ENCODE data around the gene NXNL1.
"Not testable (repeated sequence)": the region's sequence is repeated elsewhere in the genome, so short reads cannot be mapped to it uniquely, and the experiment has no call there.

Gene NXNL1

DNA sequence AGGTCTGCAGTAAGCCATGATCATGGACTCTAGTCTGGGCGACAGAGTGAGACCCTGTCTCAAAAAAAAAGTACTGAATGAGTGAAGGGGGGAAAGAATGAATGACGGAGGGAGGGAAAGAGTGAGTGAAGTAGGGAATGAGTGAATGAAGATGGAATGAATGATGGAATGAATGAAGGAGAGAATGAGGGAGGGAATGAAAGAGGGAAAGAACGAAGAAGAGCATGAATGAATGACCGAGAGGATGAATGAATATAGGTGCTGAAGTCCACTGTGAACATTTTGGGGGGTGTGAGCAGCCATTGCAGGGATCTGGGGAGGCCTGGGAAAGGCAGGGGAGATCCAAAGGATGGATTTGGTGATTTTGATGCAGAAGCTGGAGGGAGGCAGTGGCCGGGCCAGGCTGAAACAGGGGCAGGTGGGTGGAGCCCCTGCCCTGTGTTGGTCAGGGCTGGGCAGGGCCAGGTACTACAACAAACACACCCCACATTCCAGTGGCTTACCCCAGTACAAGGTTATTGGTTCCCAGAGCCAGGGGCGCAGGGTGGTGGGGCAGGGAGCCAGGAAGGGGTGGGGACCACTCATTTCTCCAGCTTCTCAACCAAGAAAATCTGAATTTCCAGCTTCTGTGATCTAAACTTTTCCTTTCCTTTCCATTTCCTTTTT lies 23.9 kb upstream of the NXNL1 start:
- DNase-seq (ENCODE audit: low read depth), result no peak
- H3K4me3 ChIP-seq (ENCODE audit: low read depth, low read length), result no peak overlapping the region
- TF ChIP-seq, protein P1, sequence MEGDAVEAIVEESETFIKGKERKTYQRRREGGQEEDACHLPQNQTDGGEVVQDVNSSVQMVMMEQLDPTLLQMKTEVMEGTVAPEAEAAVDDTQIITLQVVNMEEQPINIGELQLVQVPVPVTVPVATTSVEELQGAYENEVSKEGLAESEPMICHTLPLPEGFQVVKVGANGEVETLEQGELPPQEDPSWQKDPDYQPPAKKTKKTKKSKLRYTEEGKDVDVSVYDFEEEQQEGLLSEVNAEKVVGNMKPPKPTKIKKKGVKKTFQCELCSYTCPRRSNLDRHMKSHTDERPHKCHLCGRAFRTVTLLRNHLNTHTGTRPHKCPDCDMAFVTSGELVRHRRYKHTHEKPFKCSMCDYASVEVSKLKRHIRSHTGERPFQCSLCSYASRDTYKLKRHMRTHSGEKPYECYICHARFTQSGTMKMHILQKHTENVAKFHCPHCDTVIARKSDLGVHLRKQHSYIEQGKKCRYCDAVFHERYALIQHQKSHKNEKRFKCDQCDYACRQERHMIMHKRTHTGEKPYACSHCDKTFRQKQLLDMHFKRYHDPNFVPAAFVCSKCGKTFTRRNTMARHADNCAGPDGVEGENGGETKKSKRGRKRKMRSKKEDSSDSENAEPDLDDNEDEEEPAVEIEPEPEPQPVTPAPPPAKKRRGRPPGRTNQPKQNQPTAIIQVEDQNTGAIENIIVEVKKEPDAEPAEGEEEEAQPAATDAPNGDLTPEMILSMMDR (conservative IDR thresholded peaks at IDR 0.05; ENCODE audit: low read depth, low read length), result no peak

DNA sequence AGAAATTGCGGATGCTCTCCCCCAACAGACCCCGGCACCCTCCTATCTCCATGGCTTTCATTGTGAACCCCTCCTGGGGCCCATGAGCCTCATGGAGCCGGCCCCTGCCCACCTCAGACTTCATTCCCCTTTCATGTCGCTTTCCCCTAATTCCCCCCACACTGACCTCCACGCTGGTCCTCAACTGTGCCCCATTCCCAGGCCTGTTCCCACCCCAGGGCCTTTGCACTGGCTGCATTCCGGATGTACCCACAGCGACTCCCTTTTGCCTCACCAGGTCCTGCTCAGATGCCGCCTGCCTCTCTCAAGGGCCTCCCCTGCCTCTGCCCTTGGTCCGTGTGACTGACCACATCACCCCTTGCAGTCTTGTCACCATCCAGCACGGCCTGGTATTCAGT lies 22.9 kb upstream of the NXNL1 start:
- TF ChIP-seq, protein P1 (conservative IDR thresholded peaks at IDR 0.05; ENCODE audit: low read depth, low read length), result no peak
- H3K4me3 ChIP-seq (ENCODE audit: low read depth, low read length), result no peak overlapping the region
- no peak for DNase-seq (ENCODE audit: low read depth)

DNA sequence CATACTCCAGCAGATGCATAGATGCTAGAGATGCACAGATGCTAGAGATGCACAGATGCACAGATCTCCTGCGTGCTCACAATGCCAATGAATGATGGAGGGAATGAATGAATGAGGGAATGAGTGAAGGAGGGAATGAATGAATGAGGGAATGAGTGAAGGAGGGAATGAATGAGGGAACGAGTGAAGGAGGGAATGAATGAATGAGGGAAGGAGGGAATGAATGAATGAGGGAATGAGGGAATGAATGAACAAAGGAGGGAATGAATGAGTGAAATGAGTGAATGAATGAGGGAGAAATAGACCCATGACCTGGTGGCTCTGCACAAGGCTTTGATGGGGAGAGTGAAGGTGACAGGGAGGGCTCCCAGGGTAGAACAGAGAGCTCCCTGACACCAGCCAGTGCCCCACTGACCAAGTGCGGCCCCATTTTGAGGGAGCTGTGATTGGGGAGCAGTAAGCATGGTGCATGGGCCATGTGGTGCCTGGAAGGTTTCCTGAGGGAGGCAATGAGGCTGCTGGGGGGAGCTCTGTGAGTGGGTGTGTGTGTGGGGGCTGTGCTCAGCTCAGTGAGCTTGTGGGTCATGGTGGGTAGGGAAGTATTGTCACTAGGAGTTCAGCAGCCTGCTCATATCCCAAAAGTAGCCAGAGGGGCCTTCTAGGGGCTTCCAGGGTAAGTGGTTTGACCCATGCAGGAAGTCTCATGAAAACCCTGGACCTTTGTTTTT lies 22.3 kb upstream of the NXNL1 start:
- no peak overlapping the region for H3K4me3 ChIP-seq (ENCODE audit: low read depth, low read length)
- no peak for DNase-seq (ENCODE audit: low read depth)
- TF ChIP-seq, protein P1 (conservative IDR thresholded peaks at IDR 0.05; ENCODE audit: low read depth, low read length), result no peak

DNA sequence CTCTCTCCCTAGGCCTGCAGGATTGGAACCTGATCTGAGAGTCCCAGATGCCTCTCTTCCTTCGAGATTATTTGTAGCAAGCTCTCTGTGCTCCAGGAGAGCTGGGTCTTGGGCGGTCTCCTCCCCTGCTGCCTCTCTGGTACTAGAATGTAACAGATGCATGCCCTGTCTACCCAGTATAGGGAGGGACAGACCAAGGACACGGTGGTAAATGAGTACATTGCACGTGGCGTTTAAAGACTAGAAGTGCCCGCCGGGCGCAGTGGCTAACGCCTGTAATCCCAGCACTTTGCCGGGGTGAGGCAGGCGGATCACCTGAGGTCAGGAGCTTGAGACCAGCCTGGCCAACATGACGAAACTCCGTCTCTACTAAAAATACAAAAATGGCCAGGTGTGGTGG lies 21.3 kb upstream of the NXNL1 start:
- TF ChIP-seq, protein P1 (conservative IDR thresholded peaks at IDR 0.05; ENCODE audit: low read depth, low read length), result no peak
- no peak for DNase-seq (ENCODE audit: low read depth)
- H3K4me3 ChIP-seq (ENCODE audit: low read depth, low read length), result no peak overlapping the region

DNA sequence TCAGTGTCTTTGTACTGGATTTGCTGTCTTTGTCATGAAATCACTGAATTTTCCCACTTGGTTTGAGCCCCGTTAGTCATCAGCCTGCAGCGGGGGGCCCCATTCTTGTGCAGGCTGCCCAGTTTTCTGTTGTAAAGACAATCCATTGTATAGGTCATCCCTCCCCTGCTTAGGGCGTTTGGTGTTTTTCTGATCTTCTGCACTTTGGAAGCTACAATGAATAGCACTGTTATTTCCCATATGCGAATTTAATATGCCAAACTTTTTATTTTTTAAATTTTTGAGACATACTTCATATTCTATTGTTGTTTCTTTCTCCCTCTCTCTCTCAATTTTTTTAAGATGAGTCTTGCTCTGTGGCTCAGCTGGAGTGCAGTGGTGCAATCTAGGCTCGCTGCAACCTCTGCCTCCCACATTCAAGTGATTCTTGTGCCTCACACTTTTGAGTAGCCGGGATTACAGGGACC lies 18.6 kb upstream of the NXNL1 start:
- DNase-seq (ENCODE audit: low read depth), result peak; percentile 85
- TF ChIP-seq, protein P1 (conservative IDR thresholded peaks at IDR 0.05; ENCODE audit: low read depth, low read length), result no peak
- no peak overlapping the region for H3K4me3 ChIP-seq (ENCODE audit: low read depth, low read length)

DNA sequence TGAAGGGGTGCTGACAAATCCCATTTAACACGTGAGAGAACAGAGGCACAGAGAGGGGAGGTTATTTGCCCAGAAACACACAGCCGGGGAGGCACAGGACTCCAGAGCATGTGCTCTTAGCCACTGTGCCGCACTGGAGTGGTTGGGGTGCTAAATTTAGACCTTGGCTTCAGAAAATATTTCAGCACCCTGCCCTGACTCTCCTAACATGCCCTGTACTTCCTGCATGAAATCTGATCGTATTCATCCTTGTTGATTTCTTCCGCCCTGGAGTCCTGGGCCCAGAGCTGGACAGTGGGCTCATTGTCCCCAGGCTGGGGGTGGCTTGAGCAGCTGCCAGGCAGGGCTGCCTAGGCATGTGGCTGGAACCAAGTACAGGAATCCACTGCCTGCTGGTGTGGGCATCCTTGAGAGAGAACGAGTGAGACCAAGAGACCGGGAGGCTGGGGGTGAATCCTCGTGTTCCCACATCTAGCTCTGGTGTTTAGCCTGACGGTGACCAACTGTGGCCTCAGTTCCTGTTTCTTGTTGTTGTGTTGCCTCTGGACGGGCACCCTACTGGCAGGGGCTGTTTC lies 14.9 kb upstream of the NXNL1 start:
- TF ChIP-seq, protein P1 (conservative IDR thresholded peaks at IDR 0.05; ENCODE audit: low read depth, low read length), result no peak
- DNase-seq (ENCODE audit: low read depth), result peak; percentile 81
- H3K4me3 ChIP-seq (ENCODE audit: low read depth, low read length), result no peak overlapping the region

DNA sequence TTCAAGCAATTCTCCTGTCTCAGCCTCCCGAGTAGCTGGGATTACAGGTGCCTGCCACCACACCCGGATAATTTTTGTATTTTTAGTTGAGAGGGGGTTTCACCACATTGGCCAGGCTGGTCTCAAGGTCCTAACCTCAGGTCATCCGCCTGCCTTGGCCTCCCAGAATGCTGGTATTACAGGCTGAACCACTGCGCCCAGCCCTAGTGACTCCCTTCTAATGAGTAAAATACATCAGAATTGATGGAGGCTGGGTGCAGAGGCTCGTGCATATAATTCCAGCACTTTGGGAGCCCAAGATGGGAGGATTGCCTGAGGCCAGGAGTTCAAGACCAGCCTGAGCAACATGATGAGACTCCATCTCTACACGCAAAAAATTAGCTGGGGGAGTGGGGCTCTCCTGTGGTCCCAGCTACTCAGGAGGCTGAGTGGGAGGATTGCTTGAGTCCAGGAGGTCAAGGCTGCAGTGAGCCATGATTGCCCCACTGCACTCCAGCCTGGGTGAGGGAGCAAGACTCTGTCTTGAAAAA lies 14.3 kb upstream of the NXNL1 start:
- not testable (repeated sequence) for DNase-seq (ENCODE audit: low read depth); H3K4me3 ChIP-seq (ENCODE audit: low read depth, low read length)
